Measurements from ENCODE around the gene ARHGAP15. TPM values are rescaled to one million over a fixed set of nuclear protein-coding genes. Genes with fewer than 3 reads are reported as not detected.

Gene ARHGAP15
- total RNA-seq, 4 donors from 2014 or later, result 1.7 to 16.8 (median 3.7) TPM

- H3K27ac ChIP-seq, result no peak overlapping the region
- intact Hi-C loops (cut with DNase I), result no loop called here
- 88 to 89% methylated on average over 4 of the region's 4 CpGs for WGBS, 2 donors
- TF ChIP-seq CTCF (IDR thresholded peaks at IDR 0.05) (no peak), POLR2A (IDR thresholded peaks at IDR 0.05) (no peak)
- DNase-seq, result no peak
- H3K4me1 ChIP-seq, result peaks cover 0 to 8% (median 0%) of the 10 kb centered on the region in 3 donors
- H3K9me3 ChIP-seq, result no peaks in the 10 kb centered on the region
- H3K36me3 ChIP-seq, result no peaks in the 10 kb centered on the region
- H3K4me3 ChIP-seq, result no peak overlapping the region
- H3K27me3 ChIP-seq, result no peaks in the 10 kb centered on the region
Observed at GRCh38 chr2:143611336-143611735, 482.1 kb downstream of the ARHGAP15 start.

- H3K4me1 ChIP-seq, result no peaks in the 10 kb centered on the region
- 45 to 58% methylated on average over 4 of the region's 4 CpGs for WGBS, 2 donors
- no peaks in the 10 kb centered on the region for H3K9me3 ChIP-seq
- no peak for DNase-seq
- no peaks in the 10 kb centered on the region for H3K36me3 ChIP-seq
- H3K27me3 ChIP-seq, result no peaks in the 10 kb centered on the region
- intact Hi-C loops (cut with DNase I), result no loop called here
- H3K4me3 ChIP-seq, result no peak overlapping the region
- H3K27ac ChIP-seq, result no peak overlapping the region
- no peak for TF ChIP-seq CTCF (IDR thresholded peaks at IDR 0.05)
- TF ChIP-seq POLR2A (IDR thresholded peaks at IDR 0.05), result no peak
Observed at GRCh38 chr2:143615562-143615961, 486.3 kb downstream of the ARHGAP15 start.

GRCh38 chr2:143616452-143616851, 487.2 kb downstream of the ARHGAP15 start:
- intact Hi-C loops (cut with DNase I), result no loop called here
- 75 to 78% methylated on average over 6 of the region's 6 CpGs for WGBS, 2 donors
- no peak for TF ChIP-seq CTCF (IDR thresholded peaks at IDR 0.05)
- no peak for TF ChIP-seq POLR2A (IDR thresholded peaks at IDR 0.05)

GRCh38 chr2:143617803-143618415, 488.7 kb downstream of the ARHGAP15 start:
- intact Hi-C loops (cut with DNase I), result no loop called here
- 72 to 73% methylated on average over 2 of the region's 2 CpGs for WGBS, 2 donors
- no peaks in the 10 kb centered on the region for H3K27me3 ChIP-seq
- H3K36me3 ChIP-seq, result no peaks in the 10 kb centered on the region
- H3K4me3 ChIP-seq, result no peak overlapping the region
- no peaks in the 10 kb centered on the region for H3K9me3 ChIP-seq
- no peaks in the 10 kb centered on the region for H3K4me1 ChIP-seq
- no peak for DNase-seq
- TF ChIP-seq POLR2A (IDR thresholded peaks at IDR 0.05) (no peak), CTCF (IDR thresholded peaks at IDR 0.05) (no peak)
- no peak overlapping the region for H3K27ac ChIP-seq

More at GRCh38 chr2:143616452-143616851, 487.2 kb downstream of the ARHGAP15 start:
- H3K9me3 ChIP-seq, result no peaks in the 10 kb centered on the region
- no peaks in the 10 kb centered on the region for H3K27me3 ChIP-seq
- no peak for DNase-seq
- no peak overlapping the region for H3K27ac ChIP-seq
- no peaks in the 10 kb centered on the region for H3K36me3 ChIP-seq
- H3K4me3 ChIP-seq, result no peak overlapping the region
- no peaks in the 10 kb centered on the region for H3K4me1 ChIP-seq

GRCh38 chr2:143622106-143622505, 492.9 kb downstream of the ARHGAP15 start:
- Histone ChIP-seq H3K36me3 (no peaks in the 10 kb centered on the region), H3K4me1 (no peaks in the 10 kb centered on the region), H3K9me3 (no peaks in the 10 kb centered on the region), H3K27ac (no peak overlapping the region), H3K4me3 (no peak overlapping the region), H3K27me3 (no peaks in the 10 kb centered on the region)
- 51 to 65% methylated on average over 2 of the region's 2 CpGs for WGBS, 2 donors
- intact Hi-C loops (cut with DNase I), result no loop called here
- no peak for TF ChIP-seq CTCF (IDR thresholded peaks at IDR 0.05)
- no peak for TF ChIP-seq POLR2A (IDR thresholded peaks at IDR 0.05)
- no peak for DNase-seq

Data from esophagus squamous epithelium (tissue), 5 donors.